ENCODE data around the gene ARAP2.

ARAP2 gene

GRCh38 chr4:36285784-36286480 is 41.6 kb upstream of the ARAP2 start:
- no peak for DNase-seq (ENCODE audit: low read depth)
- TF ChIP-seq CTCF (IDR thresholded peaks at IDR 0.05; ENCODE audit: control insufficient read depth, extremely low read depth, insufficient read depth), result no peak
- no peak overlapping the region for H3K4me3 ChIP-seq (ENCODE audit: low read depth, low read length)

DNA sequence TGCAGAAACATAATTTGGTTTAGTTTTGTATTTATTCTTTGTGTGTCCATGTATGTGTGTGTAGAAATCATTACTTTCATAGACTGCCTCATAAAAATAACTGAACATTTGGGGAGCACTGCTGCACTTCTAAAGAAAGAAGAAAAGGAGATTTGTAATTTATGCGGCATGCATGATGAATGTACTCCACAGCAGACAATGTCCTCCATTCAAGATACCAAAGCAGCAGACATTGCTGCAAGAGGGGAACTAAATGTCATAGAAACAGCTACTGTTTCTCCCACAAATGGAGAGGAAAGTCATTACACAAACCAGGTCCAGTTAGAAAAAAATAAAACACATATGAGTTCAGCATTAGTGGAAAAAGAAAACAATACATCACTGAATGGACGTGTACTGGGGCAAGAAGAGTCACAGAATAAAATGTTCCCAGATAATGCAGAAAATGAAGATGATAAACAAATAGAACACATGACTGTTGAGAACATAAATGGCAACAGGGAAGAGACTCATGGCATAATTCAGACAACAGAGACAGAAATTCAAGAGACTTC is 39.7 kb upstream of the ARAP2 start:
- DNase-seq (ENCODE audit: low read depth), result no peak
- TF ChIP-seq CTCF (IDR thresholded peaks at IDR 0.05; ENCODE audit: control insufficient read depth, extremely low read depth, insufficient read depth), result no peak
- H3K4me3 ChIP-seq (ENCODE audit: low read depth, low read length), result no peak overlapping the region

DNA sequence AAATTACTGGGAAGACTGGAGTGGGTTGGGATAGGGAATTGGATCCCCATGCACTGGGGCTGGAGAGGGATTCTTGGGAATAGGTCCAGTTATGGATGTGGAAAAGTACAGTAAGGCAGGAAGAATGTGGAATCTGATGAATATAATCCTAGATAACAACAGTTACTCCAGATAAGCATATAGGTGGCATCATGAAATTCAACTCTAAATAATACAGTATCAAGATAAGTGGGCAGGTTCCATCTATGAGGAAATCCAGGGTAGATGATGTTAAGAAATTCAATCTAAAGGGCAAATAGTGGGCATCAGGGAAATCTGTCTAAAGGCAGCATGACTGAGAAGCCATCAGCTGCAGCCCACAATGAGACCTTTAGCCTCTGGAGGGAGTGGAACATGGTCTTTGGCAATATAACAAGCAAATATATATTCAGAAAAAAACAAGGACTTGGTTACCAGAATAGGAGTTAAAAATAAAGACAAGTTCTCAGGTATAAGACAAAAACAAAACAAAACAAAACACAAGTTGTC is 38.3 kb upstream of the ARAP2 start:
- H3K4me3 ChIP-seq (ENCODE audit: low read depth, low read length), result no peak overlapping the region
- no peak for DNase-seq (ENCODE audit: low read depth)
- no peak for TF ChIP-seq CTCF (IDR thresholded peaks at IDR 0.05; ENCODE audit: control insufficient read depth, extremely low read depth, insufficient read depth)

DNA sequence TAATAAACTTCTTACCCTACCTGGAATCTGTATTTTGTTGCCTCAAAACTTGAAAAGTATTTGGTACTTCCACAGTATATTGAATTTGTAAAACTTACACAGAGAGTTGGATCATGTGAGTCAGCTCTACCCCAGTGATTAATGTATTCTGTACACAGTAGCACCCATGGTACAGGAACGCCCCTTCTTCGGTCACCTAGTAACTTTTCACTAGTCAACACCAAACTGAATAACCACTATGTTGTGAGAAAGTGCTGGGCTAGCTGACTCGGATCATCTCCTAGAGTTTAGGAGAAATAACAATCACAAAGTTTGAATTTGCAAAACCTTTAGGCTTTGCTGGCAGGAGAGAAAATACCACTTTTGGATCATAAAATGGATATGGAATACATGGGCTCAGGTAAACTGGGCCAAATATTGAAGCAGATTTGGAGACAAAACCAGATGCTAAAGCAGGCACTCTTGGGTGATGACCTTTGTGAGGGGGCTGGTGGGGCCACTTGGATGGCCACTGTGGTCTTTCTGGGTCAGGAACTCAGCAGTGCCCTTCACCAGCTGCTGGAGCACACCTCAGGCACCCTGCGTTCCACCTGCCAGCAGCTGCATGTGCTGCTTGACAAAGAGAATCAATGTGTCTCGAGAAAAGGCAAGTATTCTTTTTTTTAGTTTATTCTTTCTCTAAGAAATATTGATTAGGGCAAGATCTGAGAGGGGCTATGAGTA is 37.2 kb upstream of the ARAP2 start, which contains the start of gene DTHD1:
TSS of gene DTHD1 (plus strand) at position 233 of the 723 bp plus-strand sequence. CDS start at position 376, 143 bp downstream.
- H3K4me3 ChIP-seq (ENCODE audit: low read depth, low read length), result no peak within 1 kb of the TSS
- DNase-seq (ENCODE audit: low read depth), result no peak
- no peak for TF ChIP-seq CTCF (IDR thresholded peaks at IDR 0.05; ENCODE audit: control insufficient read depth, extremely low read depth, insufficient read depth)

DNA sequence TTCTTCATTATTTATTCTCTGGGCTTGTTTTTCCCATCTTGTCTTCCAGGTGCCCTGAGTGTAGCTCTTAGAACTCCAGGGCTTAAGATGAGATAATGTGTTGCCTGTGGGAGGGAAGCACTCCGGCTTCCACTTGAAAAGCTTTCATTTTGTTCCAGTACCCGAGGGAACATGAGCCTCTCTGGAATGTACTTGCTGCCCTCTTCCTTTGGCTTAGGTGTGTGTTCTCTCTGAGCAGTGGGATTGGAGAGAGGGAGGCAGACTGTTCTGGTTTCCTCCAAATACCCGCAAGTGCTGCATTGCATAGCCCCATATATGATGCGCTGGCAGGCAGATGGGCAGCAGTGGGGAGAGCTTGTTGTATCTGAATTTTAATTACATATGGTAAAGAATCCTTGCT is 36.2 kb upstream of the ARAP2 start:
- H3K4me3 ChIP-seq (ENCODE audit: low read depth, low read length), result no peak overlapping the region
- no peak for DNase-seq (ENCODE audit: low read depth)
- TF ChIP-seq CTCF (IDR thresholded peaks at IDR 0.05; ENCODE audit: control insufficient read depth, extremely low read depth, insufficient read depth), result no peak

GRCh38 chr4:36278789-36279188 is 34.5 kb upstream of the ARAP2 start:
- no peak for TF ChIP-seq CTCF (IDR thresholded peaks at IDR 0.05; ENCODE audit: control insufficient read depth, extremely low read depth, insufficient read depth)
- no peak for DNase-seq (ENCODE audit: low read depth)
- H3K4me3 ChIP-seq (ENCODE audit: low read depth, low read length), result no peak overlapping the region

Data from LNCaP clone FGC (cell line).